GM13976 (cell line): ENCODE data around the gene DNAI7.

ENCODE experiments used
- DNase-seq: peaks from one replicate; pipeline ENCODE4 v3.0.0; 2012; ENCODE audit warnings: low spot score
- CTCF ChIP-seq: IDR thresholded peaks from 2 replicates; pipeline ENCODE4 v1.5.1; 2012; ENCODE audit warnings: borderline replicate concordance, mild to moderate bottlenecking; ENCODE audit not compliant: insufficient read depth; ENCODE audit errors: extremely low read depth, missing control alignments, control extremely low read depth
- in situ Hi-C: fragments of 300-500 bp; cut with MboI; formaldehyde crosslinking; loops from one replicate; pipeline ENCODE4 v1.12.0; 2022; ENCODE audit warnings: low sequenced_read_pairs, mixed read lengths, inconsistent platforms; ENCODE audit not compliant: unreplicated experiment

The DNAI7 gene

GRCh38 chr12:25236190-25236589 lies 41.2 kb upstream of the DNAI7 start:
- no peak for DNase-seq
- in situ Hi-C loops, result no loop called here
- TF ChIP-seq CTCF, result no peak

GRCh38 chr12:25213338-25213737 lies 18.4 kb upstream of the DNAI7 start:
- no peak for DNase-seq

GRCh38 chr12:25208554-25208953 lies 13.6 kb upstream of the DNAI7 start:
- no peak for TF ChIP-seq CTCF
- in situ Hi-C loops, result no loop called here
- DNase-seq, result no peak

More at GRCh38 chr12:25213338-25213737, 18.4 kb upstream of the DNAI7 start:
- in situ Hi-C loops, result no loop called here
- TF ChIP-seq CTCF, result no peak

- in situ Hi-C loops, result no loop called here
- TF ChIP-seq CTCF, result no peak
These were observed 12.9 kb upstream of the DNAI7 start for GRCh38 chr12:25207846-25208245.

GRCh38 chr12:25207411-25207810 lies 12.5 kb upstream of the DNAI7 start:
- TF ChIP-seq CTCF, result no peak
- in situ Hi-C loops, result no loop called here
- no peak for DNase-seq

More at GRCh38 chr12:25207846-25208245, 12.9 kb upstream of the DNAI7 start:
- no peak for DNase-seq

- no peak for DNase-seq
- in situ Hi-C loops, result no loop called here
- TF ChIP-seq CTCF, result no peak
These were observed 7.2 kb upstream of the DNAI7 start for GRCh38 chr12:25202137-25202536.

GRCh38 chr12:25200703-25201102 lies 5.7 kb upstream of the DNAI7 start:
- DNase-seq, result no peak
- in situ Hi-C loops, result no loop called here
- no peak for TF ChIP-seq CTCF
